NT2/D1 (cell line): ENCODE results near the gene GSTT2B.
"Not testable (repeated sequence)": the region's sequence is repeated elsewhere in the genome, so short reads cannot be mapped to it uniquely, and the experiment has no call there.

Source experiments
- SUZ12 ChIP-seq: IDR thresholded peaks from 2 replicates; pipeline ENCODE4 v1.6.1; 2011; ENCODE audit not compliant: insufficient read length, insufficient read depth; ENCODE audit errors: extremely low read depth
- YY1 ChIP-seq: IDR thresholded peaks from 2 replicates; pipeline ENCODE4 v1.6.1; 2011; ENCODE audit not compliant: insufficient read length, insufficient read depth
- ZNF274 ChIP-seq: IDR thresholded peaks from 2 replicates; pipeline ENCODE4 v1.6.1; 2011; ENCODE audit warnings: mild to moderate bottlenecking, low read depth, low read length

- not testable (repeated sequence) for TF ChIP-seq YY1, SUZ12, ZNF274
These were observed 13.3 kb upstream of the GSTT2B start, which contains the start of gene DDT for GRCh38 chr22:23974345-23974744.
